C4-2B (cell line): Measurements from ENCODE around the gene TSPAN31.

ENCODE experiments used
- CTCF ChIP-seq: fragments of 450-650 bp; conservative IDR thresholded peaks from 2 replicates; pipeline ENCODE4 v1.5.1; 2017; ENCODE audit warnings: mild to moderate bottlenecking
- ZFX ChIP-seq: fragments of 450-650 bp; IDR thresholded peaks from 2 replicates; pipeline ENCODE4 v1.6.1; 2017

GRCh38 chr12:57730336-57731067, 14.3 kb upstream of the TSPAN31 start:
- no peak for TF ChIP-seq CTCF
- TF ChIP-seq ZFX, result no peak
